Prostate gland (tissue), 2 donors: ENCODE data around the gene IL22RA1.

Experiments
- POLR2A ChIP-seq: fragments of 450-650 bp; IDR thresholded peaks from one replicate; pipeline ENCODE4 v1.6.1; 2016; ENCODE audit warnings: antibody characterized with exemption, mild to moderate bottlenecking
- POLR2AphosphoS5 ChIP-seq: sonication (generic); formaldehyde crosslinking; IDR thresholded peaks from one replicate; pipeline ENCODE4 v1.6.1; 2017; ENCODE audit warnings: antibody characterized with exemption
- TF ChIP-seq, protein P1 (sequence below), 4 experiments: fragments of 200-600 bp in 2 of 4; fragments of 450-650 bp in 2 of 4; sonication (generic) in 2 of 4; IDR thresholded peaks; 1 replicate in 3 of 4; 2 replicates in 1 of 4; pipeline ENCODE4 v1.5.1; 2016 to 2019; ENCODE audit warnings: antibody characterized with exemption in 4 of 4, mild to moderate bottlenecking in 2 of 4, moderate library complexity in 2 of 4

DNA sequence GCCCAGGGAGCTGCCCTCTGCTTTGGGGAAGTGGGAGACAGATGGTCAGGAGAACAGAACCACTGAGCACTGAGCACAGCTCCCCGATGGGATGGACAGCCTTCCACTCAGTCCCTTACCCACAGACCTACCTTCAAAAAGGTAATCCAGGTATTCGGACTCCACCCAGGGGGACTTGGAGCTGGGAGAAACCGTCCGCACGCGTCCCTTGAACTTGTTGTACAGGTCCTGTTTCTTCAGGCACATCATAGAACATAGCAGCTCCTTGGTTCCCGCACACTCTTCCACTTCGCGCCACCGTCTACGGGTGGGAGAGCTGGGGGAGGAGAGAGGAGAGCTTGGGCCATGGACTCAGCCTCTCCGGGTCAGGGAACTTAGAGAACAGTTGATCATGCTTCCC is 26.3 kb upstream of the IL22RA1 start:
- TF ChIP-seq, protein P1, sequence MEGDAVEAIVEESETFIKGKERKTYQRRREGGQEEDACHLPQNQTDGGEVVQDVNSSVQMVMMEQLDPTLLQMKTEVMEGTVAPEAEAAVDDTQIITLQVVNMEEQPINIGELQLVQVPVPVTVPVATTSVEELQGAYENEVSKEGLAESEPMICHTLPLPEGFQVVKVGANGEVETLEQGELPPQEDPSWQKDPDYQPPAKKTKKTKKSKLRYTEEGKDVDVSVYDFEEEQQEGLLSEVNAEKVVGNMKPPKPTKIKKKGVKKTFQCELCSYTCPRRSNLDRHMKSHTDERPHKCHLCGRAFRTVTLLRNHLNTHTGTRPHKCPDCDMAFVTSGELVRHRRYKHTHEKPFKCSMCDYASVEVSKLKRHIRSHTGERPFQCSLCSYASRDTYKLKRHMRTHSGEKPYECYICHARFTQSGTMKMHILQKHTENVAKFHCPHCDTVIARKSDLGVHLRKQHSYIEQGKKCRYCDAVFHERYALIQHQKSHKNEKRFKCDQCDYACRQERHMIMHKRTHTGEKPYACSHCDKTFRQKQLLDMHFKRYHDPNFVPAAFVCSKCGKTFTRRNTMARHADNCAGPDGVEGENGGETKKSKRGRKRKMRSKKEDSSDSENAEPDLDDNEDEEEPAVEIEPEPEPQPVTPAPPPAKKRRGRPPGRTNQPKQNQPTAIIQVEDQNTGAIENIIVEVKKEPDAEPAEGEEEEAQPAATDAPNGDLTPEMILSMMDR (IDR thresholded peaks at IDR 0.05), result no peak
- TF ChIP-seq POLR2A (no peak), POLR2AphosphoS5 (no peak)
